Measurements from ENCODE around the gene RIC1. TPM values are rescaled to one million over a fixed set of nuclear protein-coding genes. Genes with fewer than 3 reads are reported as not detected.
"Not testable (repeated sequence)": the region's sequence is repeated elsewhere in the genome, so short reads cannot be mapped to it uniquely, and the experiment has no call there.

RIC1 gene
- polyA plus RNA-seq, 12 donors = 10.8 to 26.4 (median 20.2) TPM; not detected in 1

- DNase-seq = no peak
Measured at GRCh38 chr9:5617749-5618148, 11.2 kb upstream of the RIC1 start.

- DNase-seq = no peak
Measured at GRCh38 chr9:5620494-5620893, 8.4 kb upstream of the RIC1 start.

GRCh38 chr9:5621327-5621726 lies 7.6 kb upstream of the RIC1 start:
- DNase-seq = no peak

GRCh38 chr9:5622016-5622415 lies 6.9 kb upstream of the RIC1 start:
- no peak for DNase-seq

GRCh38 chr9:5624655-5625054 lies 4.3 kb upstream of the RIC1 start:
- no peak for DNase-seq

GRCh38 chr9:5626727-5627634 lies 1.9 kb upstream of the RIC1 start:
- peak; percentile 61 for DNase-seq

GRCh38 chr9:5627686-5628085 lies 1.2 kb upstream of the RIC1 start:
- DNase-seq = not testable (repeated sequence)

GRCh38 chr9:5628183-5628529 lies 751 bp upstream of the RIC1 start:
- no peak for DNase-seq

- DNase-seq = peak; percentile 62
Measured at GRCh38 chr9:5629312-5630080, 589 bp downstream of the RIC1 start.

- DNase-seq = peak; percentile 55
Measured at GRCh38 chr9:5630081-5630507, 1.2 kb downstream of the RIC1 start.

- no peak for DNase-seq
Measured at GRCh38 chr9:5631026-5631425, 2.1 kb downstream of the RIC1 start.

- no peak for DNase-seq
Measured at GRCh38 chr9:5632540-5632939, 3.6 kb downstream of the RIC1 start.

- no peak for DNase-seq
Measured at GRCh38 chr9:5633243-5633642, 4.3 kb downstream of the RIC1 start.

- DNase-seq = no peak
Measured at GRCh38 chr9:5635390-5635789, 6.5 kb downstream of the RIC1 start.

- no peak for DNase-seq
Measured at GRCh38 chr9:5639816-5640215, 10.9 kb downstream of the RIC1 start.

GRCh38 chr9:5642170-5642569 lies 13.3 kb downstream of the RIC1 start:
- no peak for DNase-seq

- DNase-seq = no peak
Measured at GRCh38 chr9:5643005-5643624, 14.2 kb downstream of the RIC1 start.

- no peak for DNase-seq
Measured at GRCh38 chr9:5644501-5644900, 15.6 kb downstream of the RIC1 start.

- DNase-seq = no peak
Measured at GRCh38 chr9:5646116-5646515, 17.2 kb downstream of the RIC1 start.

GRCh38 chr9:5650356-5651105 lies 21.6 kb downstream of the RIC1 start:
- DNase-seq = no peak

- no peak for DNase-seq
Measured at GRCh38 chr9:5651246-5651645, 22.3 kb downstream of the RIC1 start.

GRCh38 chr9:5652821-5653220 lies 23.9 kb downstream of the RIC1 start:
- no peak for DNase-seq
